GM12878 (cell line): ENCODE results near the gene MOBP.

Experiments used
- CREB1 ChIP-seq: IDR thresholded peaks from 2 replicates; pipeline ENCODE4 v1.6.1; 2012; ENCODE audit warnings: low read depth, mild to moderate bottlenecking, inconsistent platforms
- CTCF ChIP-seq, 3 experiments: IDR thresholded peaks in 2 of 3; conservative IDR thresholded peaks in 1 of 3; 2 replicates each; pipeline ENCODE4 v1.5.1; 2011; ENCODE audit warnings: low read depth in 3 of 3, low read length in 3 of 3, mild to moderate bottlenecking in 3 of 3, control low read depth in 2 of 3, moderate library complexity in 2 of 3, inconsistent platforms in 1 of 3, mixed read lengths in 1 of 3; ENCODE audit not compliant: control insufficient read depth in 2 of 3, insufficient read depth in 1 of 3; ENCODE audit errors: extremely low read depth in 1 of 3
- EZH2 ChIP-seq: IDR thresholded peaks from 2 replicates; pipeline ENCODE4 v1.6.1; 2012; ENCODE audit warnings: low read depth, mild to moderate bottlenecking, control low read depth, inconsistent platforms, low read length, borderline replicate concordance; ENCODE audit not compliant: control insufficient read depth
- MAX ChIP-seq: IDR thresholded peaks from 2 replicates; pipeline ENCODE4 v1.6.1; 2012; ENCODE audit warnings: low read depth, low read length, improper control_type of control experiment
- MLLT1 ChIP-seq: fragments of 450-650 bp; IDR thresholded peaks from 2 replicates; pipeline ENCODE4 v1.6.1; 2016; ENCODE audit warnings: mild to moderate bottlenecking
- POLR2AphosphoS5 ChIP-seq: IDR thresholded peaks from 2 replicates; pipeline ENCODE4 v1.6.1; 2011; ENCODE audit warnings: mild to moderate bottlenecking, low read length, inconsistent platforms
- RB1 ChIP-seq: fragments of 450-650 bp; formaldehyde crosslinking; IDR thresholded peaks from 2 replicates; pipeline ENCODE4 v1.6.1; 2017; ENCODE audit warnings: mild to moderate bottlenecking, borderline replicate concordance

DNA sequence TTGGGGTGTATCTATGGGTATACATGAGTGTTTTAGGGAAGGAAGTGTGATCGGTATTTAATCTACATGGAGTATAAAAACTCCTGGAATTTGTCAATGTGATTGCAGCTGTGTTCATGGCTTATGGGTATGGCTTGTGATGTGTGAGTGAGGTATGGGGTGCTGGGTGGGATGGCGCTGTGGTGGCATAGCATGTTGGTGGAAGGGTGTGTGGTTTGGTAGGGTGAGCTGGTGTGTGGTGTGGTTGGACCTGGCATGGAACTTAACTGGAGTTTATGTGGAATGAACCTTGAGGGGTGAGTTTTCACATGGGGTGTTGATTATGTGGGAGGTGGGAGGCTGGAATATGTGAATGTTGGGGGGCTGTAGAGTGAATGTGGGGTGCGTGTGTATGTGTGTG is 492 bp upstream of the MOBP start:
- TF ChIP-seq POLR2AphosphoS5 (no peak), MLLT1 (no peak), RB1 (no peak), EZH2 (no peak), MAX (no peak), CTCF (IDR thresholded peaks at IDR 0.05 in 2 of 3, conservative IDR thresholded peaks at IDR 0.05 in 1 of 3; ENCODE audit: control insufficient read depth in 2 of 3, extremely low read depth in 1 of 3, insufficient read depth in 1 of 3, low read depth in 3 of 3, low read length in 3 of 3) (no peak), CREB1 (no peak)
